Measurements from ENCODE around the gene RGN.
"Not testable (repeated sequence)": the region's sequence is repeated elsewhere in the genome, so short reads cannot be mapped to it uniquely, and the experiment has no call there.

RGN gene

DNA sequence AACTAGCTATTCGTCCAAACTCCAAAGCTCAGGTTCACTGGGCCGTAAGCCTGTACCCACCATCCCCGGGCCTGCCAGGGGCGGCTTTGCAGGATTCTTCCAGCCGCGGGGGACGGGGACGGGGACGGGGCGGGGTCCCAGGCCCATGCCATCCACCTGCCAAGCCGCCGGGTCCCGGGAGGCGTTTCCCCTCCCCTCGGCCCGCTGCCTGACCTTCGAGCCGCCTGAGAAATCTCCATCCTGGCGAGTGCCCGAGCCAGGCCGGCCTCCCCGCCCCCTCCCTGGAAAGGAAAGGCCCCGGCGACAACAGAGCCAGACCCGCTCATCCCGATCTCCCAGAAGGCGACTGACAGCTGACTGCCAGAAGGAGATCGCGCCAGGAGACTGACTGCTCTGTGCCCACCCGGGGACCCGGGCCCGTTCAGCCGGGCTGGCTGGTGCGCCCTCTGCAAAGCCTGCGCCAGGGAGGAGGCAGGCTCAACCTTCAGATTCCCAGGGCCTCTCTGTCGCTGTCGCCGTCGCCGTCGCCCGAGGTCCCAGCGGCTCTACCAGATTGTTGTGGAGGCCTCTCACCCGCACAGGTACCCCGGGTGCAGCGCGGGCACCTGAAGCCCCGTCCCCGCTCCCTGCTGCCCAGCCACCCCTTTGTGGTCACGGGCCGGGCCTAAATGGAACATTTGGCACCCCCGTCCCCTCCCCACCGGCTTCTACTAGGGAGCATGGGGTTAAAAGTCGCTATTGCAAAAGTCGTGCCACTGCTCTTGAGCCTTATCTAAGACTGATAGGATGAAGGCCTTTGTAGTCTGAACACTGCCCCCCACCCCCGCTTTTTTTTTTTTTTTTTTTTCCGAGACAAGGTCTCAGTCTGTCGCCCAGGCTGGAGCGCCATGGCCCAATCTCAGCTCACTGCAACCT is at the start of gene RGN:
TSS of gene RGN (plus strand) at position 315 of the 915 bp plus-strand sequence. CDS start 2,702 bp downstream, outside the sequence.
- DNase-seq = no peak

DNA sequence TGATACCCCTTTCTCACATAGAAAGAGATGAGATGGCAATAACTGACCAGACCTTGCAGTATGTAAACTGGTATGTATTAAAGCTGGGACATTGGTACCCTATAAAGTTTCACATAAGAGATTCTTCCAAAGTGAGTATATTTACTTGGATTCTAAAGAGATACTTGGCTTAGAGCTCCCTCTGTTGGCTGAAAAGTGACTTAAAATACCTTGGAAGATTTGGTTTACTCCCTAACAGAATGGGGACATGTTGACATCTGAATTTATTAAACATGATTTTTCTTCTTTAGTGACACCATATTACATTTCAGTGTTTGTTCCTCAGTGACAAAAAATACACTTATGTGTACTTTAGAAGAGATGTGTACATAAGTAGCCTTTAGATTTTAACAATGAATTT is 47.9 kb upstream of the RGN start:
- no peak for DNase-seq

DNA sequence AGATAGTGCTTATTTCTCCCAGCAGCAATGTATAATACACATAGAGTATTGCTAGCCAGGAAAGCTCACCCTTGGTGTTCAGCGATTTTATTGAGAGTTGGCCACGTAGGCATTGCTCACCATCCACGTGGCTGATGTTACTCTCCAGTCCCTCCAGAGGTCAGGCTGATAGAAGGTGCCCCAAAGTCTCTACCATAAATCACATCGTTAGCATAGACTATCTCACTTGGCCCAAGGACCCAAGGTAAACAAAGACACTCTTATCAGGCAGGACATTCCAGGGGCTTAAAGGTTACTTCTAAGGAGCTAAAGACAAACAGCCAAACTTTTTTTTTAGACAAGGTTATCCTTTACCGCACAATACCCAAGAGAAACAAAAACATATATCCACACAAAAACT is 30.3 kb upstream of the RGN start:
- no peak for DNase-seq

DNA sequence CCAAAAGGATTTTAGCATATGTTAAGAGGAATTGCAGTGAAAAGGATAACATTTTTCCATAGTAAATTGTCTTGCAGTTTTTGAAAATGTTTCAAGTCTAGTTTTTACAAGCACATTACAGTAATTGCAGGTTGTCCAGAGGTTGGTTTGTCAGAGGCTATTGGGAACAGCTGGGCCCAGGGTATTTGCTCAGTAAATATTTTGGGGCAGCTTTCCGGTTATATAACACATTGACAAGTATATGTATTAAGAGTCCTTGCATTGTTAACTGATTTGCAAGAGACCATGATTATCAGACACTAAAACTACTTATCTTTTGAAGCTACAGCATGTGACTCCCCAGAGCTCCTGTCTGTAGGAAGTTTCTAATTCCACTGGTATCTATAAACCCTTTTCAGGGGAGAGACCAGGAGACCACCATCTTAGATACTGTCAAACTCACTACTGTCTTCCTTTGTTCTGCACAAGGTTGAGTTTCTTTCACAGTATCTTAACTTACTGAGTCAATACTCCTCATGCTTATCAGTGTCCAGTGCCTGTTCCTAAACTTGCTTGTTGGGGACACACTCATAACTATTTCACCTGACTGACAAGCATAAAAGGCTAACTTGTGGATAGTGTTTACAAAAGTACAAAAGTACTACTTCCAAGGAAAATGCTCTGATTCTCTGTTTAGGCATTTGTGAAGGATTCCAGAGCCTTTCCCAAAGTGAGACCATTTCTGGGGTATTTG is 18.9 kb upstream of the RGN start:
- DNase-seq = no peak

DNA sequence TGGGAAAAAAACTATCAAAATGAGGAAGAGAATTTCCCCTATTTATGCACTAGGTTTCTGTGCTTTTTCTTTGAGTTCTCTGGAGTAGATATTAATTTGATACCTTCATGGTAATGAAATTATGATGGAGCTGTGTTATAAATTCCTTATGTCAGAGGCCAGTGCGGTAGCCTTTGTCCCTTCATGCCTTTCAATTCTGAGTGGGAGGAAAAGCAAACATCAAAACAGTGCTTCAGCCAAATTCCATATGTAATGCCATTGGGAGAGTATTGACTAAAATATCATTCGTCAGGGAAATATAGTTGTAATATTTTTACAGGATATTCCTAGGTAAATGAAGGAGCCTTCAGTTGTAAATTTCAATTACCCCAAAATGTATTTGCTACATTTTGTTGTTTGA is 17.5 kb upstream of the RGN start:
- no peak for DNase-seq

DNA sequence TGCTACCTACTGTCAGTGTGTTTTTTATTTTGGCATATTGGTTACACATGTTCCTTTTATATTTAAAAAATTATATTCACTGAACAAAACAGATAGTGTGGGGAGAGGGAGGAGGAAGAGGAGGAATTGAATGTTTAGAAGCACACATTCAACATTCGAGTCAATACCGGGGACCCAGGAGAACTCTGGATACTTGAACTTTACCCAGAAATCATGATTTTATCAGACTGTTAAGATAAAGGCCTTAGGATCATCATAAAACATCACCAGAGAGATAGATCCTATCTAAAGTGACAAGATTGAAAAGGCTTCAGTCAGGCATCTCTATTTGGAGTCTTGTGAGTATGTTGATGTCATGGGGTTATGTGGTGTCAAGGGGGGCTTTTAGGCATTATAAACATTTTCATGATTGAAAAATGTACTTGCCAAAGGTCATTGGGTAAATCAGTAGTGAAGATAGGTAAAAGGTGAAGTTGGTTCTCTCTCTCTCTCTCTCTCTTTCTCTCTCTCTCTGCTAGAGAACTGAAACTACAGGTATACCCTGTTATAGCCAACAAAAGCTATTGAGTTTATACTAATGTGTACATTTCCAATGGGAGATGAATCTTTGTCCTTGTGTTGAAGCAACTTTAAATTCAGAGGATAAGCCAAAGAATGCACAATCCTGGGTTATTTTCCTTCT is 16.9 kb upstream of the RGN start:
- DNase-seq = no peak

DNA sequence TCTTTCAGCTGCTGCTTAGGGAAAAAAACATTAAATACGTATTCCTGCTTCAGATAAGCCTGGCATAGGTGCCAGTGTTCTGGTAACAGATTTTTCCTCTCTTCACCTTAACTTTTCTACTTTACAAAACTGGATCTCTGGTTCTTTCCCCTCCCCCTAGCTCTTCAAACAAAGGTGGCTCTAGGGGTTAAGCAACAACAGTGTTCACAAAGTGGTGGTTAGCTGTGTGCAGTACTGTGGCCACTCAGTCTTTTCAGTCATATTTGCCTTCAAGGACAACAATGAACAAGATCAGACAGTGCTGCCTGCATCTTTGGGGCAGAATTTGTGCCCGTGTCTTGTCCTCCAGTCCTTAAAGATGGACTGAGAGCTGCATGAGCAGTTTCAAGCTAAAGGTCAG is 15.1 kb upstream of the RGN start:
- no peak for DNase-seq

DNA sequence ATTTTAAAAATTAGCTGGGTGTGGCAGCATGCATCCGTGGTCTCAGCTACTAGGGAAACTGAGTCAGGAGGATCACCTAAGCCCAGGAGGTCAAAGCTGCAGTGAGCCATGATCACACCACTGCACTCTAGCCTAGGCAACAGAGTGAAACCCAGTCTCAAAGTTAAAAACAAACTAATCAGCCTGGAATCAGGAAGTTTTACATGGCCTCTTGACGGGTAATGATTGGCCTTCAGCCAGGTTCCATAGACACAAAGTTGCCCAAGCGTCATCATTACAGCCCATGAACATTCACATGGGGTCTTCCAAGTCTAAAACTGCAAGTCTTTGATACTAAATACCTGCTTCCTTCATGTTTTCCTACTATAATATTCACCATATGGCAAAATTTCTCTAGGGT is 10.0 kb upstream of the RGN start:
- DNase-seq = no peak

DNA sequence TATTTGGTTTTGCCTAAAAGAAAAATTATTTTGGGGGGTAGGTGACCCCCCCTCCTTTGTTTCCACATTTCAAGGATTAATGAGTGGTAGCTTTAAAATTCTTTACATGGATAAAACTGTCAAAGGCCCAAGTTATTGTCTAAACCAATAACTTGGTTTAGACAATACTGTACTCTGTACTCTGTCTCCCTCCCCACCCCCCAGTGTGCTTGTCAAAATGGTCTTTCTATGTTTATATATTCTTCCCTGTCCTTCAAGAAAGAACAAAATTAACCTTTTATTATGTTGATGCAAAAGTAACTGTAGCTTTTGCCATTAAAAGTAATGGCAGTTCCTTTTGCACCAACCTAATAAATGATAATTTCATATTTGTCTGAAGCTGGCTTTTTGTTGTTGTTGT is 9.5 kb upstream of the RGN start:
- DNase-seq = no peak

DNA sequence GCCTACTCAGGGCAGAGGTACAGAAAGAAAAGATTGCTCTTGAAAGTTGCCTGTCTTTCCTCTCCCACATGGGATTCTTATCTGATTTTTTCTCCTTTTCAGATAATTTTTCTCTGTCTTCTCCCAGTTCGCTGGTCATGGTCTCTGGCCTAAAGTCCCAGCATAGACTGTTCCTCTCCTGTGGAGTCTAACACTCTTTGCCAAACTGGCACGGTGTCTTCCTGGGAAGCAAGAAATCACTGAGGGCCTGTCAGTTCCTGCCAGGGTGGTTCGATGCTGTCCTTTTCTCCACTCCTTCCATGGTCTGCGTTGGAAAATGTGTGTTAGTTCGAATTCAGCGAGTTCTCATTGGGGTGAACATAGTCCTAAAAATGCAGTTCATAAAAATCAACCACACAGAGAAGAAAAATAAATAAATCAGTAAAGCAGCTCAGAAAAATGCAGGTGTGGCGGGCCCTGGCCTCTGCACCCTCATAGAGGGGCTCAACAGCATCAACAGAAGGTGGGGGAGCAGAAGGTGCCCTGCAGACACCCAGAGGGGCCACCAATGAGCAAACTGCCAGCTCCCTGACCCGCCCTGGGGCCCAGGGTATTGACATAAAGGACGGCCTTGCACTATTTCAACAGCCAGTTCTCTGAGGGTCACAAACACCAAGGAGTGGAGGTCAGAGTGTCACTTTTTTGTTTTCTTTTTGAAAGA is 2.1 kb downstream of the RGN start:
- no peak for DNase-seq

DNA sequence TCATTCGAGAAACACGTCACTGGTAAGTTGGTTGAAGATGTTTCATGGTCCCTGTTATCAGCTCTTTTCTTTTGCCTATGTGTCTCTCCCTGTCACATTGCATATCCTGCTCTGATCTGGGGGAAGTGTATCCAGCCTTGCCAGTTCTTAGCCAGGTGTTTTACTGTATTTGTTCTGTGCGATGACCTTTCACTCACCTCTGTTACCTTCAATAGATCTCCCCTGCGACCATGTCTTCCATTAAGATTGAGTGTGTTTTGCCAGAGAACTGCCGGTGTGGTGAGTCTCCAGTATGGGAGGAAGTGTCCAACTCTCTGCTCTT is 2.6 kb downstream of the RGN start:
- DNase-seq = no peak

DNA sequence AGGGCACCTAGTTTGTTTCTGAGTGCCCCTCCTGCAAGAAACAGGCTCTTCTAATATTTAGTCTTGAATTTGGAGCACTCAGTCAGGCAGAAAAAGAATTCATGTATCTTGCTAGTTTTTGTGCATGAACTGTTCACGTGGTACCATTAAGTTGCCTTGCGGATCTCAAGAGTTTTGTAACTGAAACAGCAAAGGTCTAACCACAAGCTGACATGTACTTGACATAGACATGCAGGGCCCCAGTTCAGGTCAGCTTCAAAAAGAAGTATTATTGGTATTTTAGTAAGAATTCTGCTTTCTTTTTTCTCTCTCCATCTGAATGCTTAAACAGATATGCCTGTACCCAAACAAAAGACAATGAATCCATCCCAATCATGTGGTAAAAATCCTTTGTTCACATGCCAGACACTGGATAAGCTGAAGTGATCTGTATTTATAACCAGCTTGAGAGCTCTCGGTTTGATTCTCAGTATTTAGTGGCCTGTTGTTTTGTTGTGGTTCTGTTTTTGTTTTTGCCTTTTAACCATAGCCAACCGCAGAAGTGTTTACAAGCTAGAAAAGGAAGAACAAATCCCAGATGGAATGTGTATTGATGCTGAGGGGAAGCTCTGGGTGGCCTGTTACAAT is 13.0 kb downstream of the RGN start:
- no peak for DNase-seq

DNA sequence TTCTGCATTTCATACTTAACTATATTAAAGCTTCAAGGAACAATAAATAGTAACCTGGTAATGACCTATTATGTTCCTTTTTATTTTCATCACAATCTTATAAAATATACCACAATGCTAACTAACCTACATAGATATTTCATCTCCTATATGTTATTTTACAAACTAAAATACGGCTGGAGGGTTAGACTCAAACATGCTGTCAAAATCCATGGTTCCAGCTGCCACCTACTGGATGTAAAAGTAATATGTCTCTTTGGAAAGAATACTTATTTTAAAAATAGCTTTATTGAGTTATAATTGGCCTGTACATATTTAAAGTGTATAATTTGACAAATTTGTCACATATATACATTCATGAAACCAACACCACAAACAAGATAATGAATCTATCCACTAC is 15.0 kb downstream of the RGN start:
- no peak for DNase-seq

DNA sequence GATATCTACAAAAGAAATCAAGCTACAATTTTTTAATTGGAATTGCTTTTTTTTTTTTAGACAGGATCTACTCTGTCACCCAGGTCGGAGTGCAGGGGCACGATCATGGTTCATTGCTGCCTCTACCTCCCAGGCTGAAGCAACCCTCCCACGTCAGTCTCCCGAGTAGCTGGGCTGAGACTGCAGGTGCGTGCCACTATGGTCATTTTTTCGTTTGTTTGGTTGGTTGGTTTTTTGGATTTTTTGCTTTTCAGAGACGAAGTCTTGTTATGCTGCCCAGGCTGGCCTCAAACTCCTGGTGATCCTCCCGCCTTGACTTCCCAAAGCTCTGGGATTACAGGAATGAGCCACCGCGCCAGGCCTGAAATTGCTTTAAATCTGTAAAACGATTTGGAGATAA is 15.6 kb downstream of the RGN start:
- no peak for DNase-seq

DNA sequence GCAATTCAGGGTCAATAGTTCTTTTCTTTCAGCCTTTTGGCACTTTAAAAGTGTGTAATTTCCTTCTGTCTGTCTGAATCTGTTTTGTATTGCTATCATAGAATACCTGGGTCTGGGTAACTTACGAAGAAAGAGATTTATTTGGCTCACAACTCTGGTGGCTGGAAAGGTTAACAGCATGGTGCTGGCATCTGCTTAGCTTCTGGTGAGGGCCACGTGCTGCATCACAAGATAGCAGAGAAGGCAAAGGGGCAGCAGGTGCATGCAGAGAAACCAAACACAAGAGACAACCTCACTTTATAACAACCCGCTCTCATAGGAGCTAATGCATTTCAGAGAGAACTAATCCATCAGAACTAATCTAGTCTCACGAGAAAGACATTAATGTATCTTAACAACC is 18.8 kb downstream of the RGN start:
- DNase-seq = no peak

DNA sequence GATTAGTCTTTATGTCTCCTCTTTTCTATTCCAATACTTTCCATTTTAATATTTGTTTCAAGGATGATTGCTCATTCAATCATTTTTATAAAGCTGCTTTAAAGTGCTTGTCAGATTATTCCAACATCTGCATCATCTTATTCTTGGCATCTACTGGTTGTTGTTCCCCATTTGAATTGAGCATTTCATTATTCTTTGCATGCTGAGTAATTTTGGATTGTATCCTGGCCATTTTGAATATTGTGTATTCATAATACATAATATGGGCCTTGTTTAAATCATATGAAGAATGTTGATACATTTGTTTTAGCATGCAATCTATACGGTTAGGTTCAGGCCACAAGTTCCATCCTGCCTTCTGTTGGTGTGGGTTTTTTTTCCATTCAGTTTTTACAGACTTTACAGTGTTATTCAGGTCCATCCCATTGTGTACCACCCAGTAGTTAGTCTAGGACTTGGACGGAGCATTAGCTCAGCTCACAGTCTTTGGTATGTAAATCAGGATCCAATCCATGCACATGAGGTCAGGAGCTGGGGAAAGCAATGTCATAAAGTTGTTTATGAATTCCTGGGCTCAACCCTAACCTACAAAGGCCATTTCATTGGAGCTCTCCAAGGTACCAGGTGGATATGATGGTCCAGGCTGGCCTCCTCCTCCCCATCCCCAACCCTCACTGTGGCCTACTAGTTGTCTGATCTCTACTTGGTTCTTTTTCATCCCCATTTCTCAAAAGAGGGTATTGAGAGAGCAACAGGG is 20.3 kb downstream of the RGN start:
- no peak for DNase-seq

DNA sequence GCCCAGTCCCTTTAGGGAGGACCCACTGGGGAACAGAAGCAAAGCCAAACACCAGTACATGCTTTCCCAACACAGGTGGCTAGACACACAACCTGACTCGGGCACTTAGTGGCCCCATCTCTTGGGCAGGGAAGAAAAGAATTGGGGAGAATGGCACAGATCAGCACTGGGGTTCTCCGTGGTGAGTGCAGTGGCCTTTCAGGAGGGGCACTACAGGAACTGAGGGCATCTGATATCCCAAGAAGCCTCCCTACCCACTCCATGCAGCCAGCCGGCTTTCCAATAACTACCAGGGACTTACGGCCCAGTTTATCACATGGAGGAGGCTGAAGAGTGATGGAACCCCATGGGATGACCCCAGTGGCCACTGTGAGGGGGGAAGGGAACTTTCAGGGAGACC is 23.0 kb downstream of the RGN start:
- no peak for DNase-seq

DNA sequence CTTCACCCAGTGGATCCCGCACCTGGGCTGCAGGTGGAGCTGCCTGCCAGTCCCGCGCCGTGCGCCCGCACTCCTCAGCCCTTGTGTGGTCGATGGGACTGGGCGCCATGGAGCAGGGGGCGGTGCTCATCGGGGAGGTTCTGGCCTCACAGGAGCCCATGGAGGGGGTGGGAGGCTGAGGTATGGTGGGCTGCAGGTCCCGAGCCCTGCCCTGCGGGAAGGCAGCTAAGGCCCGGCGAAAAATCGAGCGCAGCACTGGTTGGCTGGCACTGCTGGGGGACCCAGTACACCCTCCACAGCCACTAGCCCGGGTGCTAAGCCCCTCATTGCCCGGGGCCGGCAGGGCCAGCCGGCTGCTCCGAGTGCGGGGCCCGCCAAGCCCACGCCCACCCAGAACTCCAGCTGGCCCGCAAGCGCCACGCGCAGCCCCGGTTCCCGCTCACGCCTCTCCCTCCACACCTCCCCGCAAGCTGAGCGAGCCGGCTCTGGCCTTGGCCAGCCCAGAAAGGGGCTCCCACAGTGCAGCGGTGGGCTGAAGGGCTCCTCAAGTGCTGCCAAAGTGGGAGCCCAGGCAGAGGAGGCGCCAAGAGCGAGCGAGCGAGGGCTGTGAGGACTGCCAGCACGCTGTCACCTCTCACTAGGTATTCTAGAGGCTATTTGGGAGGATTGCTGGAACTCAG is 32.8 kb downstream of the RGN start:
- not testable (repeated sequence) for DNase-seq

DNA sequence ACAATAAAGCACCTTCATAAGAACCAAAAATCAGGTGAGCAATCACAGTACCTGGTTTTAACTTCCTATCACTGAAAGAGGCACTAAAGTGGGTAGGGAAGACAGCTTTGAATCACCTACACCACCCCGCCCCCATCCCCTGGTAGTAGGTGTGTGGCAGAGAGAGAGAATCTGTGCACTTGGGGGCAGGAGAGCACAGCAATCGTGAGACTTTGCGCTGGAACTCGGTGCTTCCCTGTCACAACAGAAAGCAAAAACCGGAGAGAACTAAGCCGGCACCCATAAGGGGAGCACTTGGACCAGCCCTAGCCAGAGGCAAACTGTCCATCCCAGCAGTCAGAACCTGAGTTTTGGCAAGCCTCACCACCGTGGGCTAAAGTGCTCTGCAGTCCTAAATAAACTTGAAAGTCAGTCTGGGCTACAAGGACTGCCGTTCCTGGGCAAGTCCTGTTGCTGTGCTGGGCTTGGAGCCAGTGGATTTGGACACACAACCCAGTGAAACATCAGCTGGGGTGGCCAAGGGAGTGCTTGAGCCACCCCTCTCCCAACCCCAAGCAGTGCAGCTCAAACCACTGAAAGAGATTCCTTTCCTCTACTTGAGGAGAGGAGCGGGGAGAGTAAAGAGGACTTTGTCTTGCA is 34.2 kb downstream of the RGN start:
- no peak for DNase-seq

DNA sequence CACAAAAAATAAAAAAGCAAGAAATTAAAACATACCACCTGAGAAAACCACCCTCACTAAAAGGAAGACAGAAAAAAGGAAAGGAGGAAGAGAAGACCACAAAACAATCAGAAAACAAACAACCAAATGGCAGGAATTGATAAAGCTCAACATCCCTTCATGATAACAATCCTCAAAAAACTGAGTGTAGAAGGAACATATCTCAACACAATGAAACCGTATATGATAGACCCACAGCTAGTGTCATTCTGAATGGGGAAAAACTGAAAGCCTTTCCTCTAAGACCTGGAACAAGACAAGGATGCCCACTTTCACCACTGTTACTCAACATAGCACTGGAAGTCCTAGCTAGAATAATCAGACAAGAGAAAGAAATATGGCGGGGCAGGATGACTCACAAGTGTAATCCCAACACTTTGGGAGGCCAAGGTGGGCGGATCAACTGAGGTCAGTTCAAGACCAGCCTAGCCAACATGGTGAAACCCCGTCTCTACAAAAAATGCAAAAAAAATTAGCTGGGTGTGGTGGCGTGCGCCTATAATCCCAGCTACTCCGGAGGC is 38.4 kb downstream of the RGN start:
- DNase-seq = not testable (repeated sequence)

All from activated CD4-positive, alpha-beta T cell treated with anti-CD3 and anti-CD28 coated beads, Interleukin-2, amount 50 U/mL, for 4 hours (primary cell).